CD4-positive, alpha-beta T cell treated with Interleukin-17A for 1 hour (primary cell): ENCODE data around the gene ARID4A.
A peak's percentile ranks its signal among the peaks of the same experiment; 100 is the strongest.
"Not testable (repeated sequence)": the region's sequence is repeated elsewhere in the genome, so short reads cannot be mapped to it uniquely, and the experiment has no call there.

ENCODE experiments used
- DNase-seq: peaks from one replicate; pipeline ENCODE4 v3.0.0-alpha.2; 2020

The ARID4A gene

DNA sequence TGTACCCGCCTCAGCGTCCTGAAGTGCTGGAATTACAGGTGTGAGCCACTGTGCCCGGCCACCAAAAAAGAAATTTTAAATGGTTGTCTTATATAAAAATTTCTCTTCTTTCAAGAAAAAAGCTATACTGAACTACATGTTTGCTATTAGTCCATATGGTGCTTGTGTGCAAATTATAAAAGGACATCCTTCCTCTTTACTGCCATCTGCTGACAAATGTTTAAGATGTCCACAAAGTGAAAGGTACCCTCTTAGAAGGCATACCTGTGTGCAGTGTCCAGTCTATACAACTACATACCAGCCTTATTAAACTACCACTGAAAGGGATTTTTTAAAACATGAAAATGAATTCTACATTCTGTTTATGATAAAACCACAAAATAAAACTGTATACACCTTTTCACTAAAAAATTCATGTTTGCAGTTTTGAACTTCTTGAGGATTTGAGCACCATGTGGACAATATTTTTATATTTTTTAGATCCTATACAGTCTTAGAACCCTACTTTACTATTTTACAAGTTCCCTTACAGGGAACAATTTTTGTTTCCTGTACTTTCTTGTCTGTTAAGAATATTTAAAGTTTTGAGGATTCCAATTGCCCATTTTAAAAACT, 64.5 kb downstream of the ARID4A start:
- peak; percentile 56 for DNase-seq

DNA sequence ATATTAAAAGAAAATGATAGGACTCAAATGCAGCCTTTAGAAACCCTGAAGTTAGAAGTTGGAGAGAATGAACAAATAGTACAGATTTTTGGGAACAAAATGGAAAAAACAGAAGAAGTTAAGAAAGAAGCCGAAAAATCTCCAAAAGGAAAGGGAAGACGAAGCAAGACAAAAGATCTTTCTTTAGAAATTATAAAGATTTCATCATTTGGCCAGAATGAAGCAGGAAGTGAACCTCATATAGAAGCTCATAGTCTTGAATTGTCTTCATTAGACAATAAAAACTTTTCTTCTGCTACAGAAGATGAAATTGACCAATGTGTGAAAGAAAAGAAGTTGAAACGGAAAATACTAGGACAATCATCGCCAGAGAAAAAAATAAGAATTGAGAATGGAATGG, 66.0 kb downstream of the ARID4A start:
- DNase-seq, result no peak

DNA sequence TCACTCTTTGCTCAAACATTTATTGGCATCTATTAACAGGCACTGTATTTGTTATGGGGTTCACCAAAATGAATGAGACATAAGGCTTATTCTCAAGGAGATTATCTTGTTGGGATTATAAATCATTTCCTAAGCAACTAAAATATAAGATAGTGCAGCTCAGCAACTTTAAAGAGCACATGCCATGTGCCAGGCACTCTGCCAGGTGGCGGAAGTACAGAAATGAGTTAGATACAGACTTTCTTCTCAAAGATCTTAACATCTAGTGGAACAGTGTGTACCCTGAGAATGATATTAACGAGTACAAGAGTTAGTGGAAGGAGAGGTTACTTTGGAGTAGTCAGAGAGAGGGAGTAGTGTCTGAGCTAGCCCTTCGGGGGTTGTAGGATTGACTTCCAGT, 68.9 kb downstream of the ARID4A start:
- no peak for DNase-seq

DNA sequence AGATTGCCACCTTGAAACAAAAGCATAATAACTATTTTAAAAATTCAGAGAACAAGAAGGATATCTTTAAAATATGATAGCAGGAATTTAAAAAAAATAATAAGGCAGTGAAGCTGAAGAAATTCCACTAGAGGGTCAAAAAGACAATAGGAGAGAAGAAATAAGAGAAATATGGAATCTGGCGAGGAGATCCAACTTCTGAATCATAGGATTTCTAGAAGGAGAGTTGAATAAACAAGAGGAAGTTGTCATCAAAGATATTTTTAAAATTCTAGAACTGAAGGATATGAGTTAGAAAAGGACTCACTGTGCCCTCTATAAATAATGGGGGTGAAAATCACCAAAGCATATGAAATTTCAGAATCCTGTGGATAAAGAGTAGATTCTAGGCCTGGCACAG, 70.6 kb downstream of the ARID4A start:
- DNase-seq, result no peak

DNA sequence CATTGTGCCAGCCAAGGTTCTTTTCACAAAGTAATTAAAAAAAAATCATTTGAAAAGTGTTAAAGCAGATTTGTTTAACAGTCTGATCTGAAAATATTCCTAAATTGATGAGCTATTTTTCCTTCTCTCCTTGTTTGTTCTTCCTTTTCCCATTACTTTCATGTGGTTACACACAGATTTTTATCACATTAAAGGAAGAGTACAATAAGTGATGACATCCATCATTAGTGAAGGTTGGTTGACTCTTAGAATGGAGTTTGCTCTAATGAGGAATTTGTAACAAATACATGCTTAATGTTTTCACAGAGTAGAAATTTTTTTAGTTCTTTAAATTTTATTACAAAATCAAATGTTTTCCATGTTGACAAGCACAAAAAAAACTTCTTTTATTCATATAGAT, 78.4 kb downstream of the ARID4A start:
- no peak for DNase-seq

DNA sequence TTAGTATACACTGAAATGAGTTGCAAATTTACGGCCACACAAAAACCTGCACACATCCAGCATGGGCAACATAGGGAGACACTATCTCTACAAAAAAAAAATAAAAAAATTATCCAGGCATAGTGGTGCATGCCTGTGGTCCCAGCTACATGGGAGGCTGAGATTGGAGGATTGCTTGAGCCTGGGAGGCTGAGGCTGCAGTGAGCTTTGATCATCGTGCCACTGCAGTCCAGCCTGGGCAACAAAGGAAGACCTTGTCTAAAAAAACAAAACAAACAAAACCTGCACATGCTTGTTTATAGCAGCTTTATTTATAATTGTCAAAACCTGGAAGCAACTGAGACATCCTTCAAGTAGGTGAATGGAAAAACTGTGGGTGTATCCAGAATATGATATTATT, 92.5 kb downstream of the ARID4A start:
- DNase-seq, result no peak

DNA sequence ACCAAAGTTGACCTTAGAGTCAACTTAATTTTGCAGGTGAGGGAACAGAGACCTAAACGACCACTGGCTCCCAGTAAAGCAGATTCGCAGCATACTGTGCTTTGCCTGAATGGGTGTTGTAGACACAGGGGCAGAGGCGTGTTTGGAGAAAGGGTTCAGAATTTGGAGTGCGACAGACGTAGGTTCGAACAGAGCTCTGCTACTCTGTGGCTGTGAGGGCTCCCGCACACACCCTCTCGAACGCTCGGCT, 97.1 kb downstream of the ARID4A start:
- DNase-seq, result no peak

DNA sequence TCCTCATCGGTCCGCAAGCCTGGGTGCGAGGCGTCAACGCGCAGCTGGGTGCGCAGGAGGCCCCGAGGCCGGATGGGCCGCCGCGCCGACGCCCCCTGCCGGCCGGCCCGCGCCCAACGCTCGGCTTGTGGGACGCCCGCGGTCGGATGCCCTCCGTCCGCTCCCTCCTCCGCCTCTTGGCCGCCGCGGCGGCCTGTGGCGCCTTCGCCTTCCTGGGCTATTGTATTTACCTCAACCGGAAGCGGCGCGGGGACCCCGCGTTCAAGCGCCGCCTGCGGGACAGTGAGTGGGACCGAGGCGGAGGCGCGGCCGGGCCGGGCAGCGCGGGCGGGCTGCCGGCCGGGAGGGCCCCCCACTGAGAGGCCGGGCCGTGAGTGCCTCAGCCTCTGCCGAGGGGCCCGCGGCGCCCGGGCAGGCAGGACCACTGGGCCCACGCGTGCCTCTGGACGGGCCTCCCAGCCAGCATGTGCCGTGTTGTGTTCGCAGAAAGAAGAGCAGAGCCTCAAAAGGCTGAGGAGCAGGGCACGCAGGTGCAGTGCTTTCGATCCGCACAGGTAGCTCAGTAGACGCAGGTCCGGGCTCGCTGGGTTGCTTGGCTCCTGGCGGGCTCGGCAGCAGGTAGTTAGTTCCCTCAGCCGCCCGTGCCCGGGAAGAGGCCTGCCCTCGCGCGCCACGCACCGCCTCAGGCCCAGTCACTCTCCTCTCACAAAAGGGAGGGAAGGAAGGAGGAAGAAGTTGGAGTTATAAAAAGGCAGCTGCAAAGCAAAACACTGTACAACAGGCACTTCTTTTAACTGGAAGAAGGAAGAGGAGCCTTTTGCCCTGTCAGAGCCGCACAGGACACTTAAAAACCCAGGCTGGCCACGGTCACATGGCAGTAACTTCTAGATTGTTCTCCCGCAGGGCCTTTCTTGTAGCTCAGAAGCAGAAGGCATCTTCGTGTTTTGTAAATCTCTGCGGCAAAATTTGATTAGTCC, 97.7 kb downstream of the ARID4A start, which contains the start of gene TOMM20L:
TOMM20L (plus strand) TSS at position 119 of the 977 bp plus-strand sequence; CDS start at position 147, 28 bp downstream.
- peak; percentile 79 for DNase-seq

DNA sequence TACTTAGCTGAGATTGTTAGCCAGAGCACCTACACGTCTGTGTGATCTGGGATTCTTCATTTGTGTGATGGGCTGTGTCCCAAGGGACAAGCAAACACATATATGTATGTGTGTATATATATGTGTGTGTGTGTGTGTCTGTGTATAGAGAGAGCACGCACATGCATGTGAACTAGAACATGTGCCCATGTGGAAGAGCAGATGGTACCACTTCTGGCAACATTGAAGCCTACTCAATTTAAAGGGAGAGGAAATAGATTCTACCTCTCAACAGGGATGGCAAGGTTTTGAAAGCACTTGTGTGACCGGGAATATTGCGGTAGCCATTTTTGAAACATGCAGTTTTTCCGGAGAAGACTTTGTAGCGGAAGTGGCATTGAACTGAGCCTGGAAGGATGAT, 98.8 kb downstream of the ARID4A start:
- DNase-seq, result no peak

DNA sequence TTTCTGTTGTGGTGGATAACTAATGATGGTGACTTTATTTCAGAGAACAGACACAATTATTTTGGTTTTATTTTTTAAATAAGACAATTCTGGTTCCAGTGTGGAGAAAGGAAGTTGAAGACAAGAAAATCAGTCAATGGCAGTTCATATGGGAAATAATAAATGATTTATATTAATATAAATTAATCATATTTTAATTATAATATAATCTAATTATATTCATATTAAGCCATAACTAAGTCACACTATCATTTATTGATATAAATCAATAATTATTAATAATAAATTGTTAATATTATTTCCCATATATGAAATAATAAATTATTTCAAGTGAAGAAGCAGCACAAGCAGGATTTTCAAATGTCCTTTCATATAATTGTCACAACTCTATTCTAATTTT, 100.1 kb downstream of the ARID4A start:
- DNase-seq, result no peak

DNA sequence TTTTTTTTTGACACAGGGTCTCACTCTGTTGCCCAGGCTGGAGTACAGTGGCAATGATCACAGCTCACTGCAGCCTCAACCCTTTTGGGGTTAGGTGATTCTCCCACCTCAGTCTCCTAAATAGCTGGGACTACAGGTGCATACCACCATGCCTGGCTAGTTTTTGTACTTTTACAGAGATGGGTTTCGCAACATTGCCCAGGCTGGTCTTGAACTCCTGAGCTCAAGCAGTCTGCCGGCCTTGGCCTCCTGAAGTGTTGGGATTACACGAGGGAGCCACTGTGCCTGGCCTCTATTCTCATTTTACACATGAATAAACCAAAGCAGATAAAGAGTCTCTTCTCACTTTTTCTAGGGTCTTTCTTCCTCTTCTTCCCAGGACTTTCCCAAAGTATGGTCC, 100.5 kb downstream of the ARID4A start:
- no peak for DNase-seq

DNA sequence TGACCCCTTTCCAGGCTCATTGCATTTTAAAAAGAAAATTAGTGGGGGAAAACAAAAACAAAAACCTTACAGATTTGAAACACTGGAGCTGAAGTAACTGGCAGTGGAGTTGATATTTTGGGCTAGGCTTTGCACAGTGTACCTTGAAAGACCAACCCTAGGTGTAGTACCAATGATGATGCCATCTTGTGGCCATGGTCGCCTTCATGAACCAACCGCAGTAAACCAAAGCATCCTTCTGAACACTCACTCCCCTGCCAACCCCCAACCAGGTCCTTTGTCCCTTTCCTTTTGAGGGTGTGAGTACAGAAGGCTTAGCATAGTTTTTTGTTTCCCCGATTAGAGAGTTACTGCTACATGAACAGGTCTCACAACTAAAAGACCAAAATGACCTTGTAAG, 103.2 kb downstream of the ARID4A start:
- peak; percentile 16 for DNase-seq

DNA sequence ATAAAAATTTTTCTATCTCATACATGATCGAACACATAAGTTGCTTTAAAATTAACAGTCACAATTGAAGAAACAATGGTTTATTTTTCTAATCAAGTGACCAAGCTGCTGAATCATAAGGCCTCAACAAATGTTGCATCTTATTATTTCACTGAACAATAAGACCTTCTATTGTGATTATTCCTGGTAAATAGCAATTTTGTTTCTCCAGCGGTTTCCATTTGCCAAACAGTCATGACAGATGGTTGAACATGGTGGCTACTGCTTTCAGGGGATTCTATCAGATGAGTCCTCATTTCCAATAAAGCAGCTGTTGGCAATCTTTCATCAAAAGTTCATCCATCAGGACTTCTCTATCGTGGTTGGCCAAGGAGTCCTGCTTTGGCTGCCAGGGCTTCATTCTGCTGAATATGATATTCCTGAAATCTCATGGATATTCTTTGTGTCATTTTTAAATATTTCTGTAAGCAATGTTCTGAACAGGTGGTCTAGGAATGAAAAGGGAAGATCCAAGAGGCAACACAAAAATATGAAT, 110.4 kb downstream of the ARID4A start:
- no peak for DNase-seq

DNA sequence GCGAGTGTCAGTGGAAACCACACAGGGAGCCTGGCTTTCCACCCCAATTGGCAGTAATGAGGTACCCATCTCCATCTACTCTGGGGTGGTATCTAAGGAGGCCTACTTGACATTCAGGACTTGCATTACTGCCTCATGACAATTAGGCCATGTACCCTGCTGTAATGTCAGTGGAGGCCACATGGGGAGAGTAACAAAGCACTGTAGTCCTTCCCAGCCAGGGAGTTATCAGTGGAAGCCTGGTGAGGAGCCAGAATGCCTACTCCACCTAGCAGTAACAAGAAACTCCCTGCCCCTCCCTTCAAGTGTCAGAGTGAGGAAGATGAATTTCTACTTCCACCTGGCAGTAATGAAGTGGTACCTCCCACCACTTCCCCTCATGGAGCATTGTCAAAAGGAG, 116.5 kb downstream of the ARID4A start:
- no peak for DNase-seq

DNA sequence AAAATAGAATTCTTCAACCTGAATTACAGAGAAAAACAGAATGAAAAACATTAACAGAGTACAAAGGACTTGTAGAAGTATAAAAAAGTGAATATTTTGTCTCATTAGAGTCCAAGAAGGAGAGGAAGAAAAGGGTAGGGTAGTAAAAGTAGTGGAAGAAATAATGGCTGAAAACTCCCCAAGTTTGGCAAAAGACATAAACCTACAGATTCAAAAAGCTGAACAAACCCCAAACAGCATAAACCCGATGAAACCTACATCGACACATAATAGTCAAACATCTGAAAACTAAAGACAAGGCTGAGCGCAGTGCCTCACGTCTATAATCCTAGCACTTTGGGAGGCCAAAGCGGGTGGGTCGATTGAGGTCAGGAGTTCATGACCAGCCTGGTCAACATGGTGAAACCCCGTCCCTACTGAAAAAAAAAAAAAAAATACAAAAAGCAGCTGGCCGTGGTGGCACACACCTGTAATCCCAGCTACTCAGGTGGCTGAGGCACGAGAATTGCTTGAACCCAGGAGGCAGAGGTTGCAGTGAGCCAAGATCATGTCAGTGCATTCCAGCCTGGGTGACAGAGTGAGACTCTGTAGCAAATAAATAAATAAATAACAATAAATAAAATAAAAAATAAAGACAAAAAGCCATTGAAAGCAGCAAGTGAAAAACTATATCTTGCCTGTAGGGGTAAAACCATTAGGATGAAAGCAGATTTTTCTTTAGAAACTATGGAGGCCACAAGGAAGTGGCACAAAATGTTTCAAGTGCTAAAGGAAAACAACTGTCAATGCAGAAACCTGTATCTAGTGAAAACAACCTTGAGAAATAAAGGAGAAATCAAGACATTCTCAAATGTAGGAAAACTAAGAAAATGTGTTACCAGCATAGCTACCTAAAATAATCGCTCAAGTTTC, 117.5 kb downstream of the ARID4A start:
- DNase-seq, result no peak

DNA sequence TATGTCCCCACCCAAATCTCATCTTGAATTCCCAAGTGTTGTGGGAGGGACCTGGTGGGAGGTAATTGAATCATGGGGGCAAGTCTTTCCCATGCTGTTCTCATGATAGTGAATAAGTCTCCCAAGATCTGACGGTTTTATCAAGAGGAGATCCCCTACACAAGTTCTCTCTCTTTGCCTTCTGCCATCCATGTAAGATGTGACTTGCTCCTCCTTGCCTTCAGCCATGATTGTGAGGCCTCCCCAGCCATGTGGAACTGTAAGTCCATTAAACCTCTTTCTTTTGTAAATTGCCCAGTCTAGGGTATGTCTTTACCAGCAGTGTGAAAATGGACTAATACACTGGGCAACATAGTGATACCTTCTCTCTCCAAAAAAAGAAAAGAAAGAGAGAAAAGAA, 118.6 kb downstream of the ARID4A start:
- not testable (repeated sequence) for DNase-seq
